GM13977 (cell line): Measurements from ENCODE around the gene RAB3GAP2.
"Not testable (repeated sequence)": the region's sequence is repeated elsewhere in the genome, so short reads cannot be mapped to it uniquely, and the experiment has no call there.

ENCODE experiments used
- DNase-seq: peaks from one replicate; pipeline ENCODE4 v3.0.0; 2012; ENCODE audit warnings: low spot score
- in situ Hi-C: fragments of 300-500 bp; cut with MboI; formaldehyde crosslinking; loops from one replicate; pipeline ENCODE4 v1.12.0; 2022; ENCODE audit warnings: low sequenced_read_pairs, low pct_unique_long_range_greater_than_20kb, mixed read lengths, inconsistent platforms; ENCODE audit not compliant: unreplicated experiment
- TF ChIP-seq, protein P1 (sequence below): IDR thresholded peaks from 2 replicates; pipeline ENCODE4 v1.5.1; 2012; ENCODE audit warnings: mild to moderate bottlenecking, control low read depth; ENCODE audit not compliant: insufficient read depth; ENCODE audit errors: extremely low read depth, missing control alignments

The RAB3GAP2 gene

GRCh38 chr1:220221269-220221668 is 51.0 kb downstream of the RAB3GAP2 start:
- in situ Hi-C loops: no loop called here
- TF ChIP-seq, protein P1, sequence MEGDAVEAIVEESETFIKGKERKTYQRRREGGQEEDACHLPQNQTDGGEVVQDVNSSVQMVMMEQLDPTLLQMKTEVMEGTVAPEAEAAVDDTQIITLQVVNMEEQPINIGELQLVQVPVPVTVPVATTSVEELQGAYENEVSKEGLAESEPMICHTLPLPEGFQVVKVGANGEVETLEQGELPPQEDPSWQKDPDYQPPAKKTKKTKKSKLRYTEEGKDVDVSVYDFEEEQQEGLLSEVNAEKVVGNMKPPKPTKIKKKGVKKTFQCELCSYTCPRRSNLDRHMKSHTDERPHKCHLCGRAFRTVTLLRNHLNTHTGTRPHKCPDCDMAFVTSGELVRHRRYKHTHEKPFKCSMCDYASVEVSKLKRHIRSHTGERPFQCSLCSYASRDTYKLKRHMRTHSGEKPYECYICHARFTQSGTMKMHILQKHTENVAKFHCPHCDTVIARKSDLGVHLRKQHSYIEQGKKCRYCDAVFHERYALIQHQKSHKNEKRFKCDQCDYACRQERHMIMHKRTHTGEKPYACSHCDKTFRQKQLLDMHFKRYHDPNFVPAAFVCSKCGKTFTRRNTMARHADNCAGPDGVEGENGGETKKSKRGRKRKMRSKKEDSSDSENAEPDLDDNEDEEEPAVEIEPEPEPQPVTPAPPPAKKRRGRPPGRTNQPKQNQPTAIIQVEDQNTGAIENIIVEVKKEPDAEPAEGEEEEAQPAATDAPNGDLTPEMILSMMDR: no peak
- no peak for DNase-seq

GRCh38 chr1:220220699-220221040 is 51.6 kb downstream of the RAB3GAP2 start:
- in situ Hi-C loops: not testable (repeated sequence)

GRCh38 chr1:220219865-220220698 is 52.2 kb downstream of the RAB3GAP2 start:
- DNase-seq: peak; percentile 25
- TF ChIP-seq, protein P1: no peak
- in situ Hi-C loops: no loop called here

More at GRCh38 chr1:220220699-220221040, 51.6 kb downstream of the RAB3GAP2 start:
- not testable (repeated sequence) for DNase-seq

- DNase-seq: no peak
- in situ Hi-C loops: no loop called here
- TF ChIP-seq, protein P1: no peak
Measured at GRCh38 chr1:220219136-220219442, 53.2 kb downstream of the RAB3GAP2 start.

GRCh38 chr1:220218397-220219135 is 53.7 kb downstream of the RAB3GAP2 start:
- DNase-seq, in situ Hi-C loops: not testable (repeated sequence)
- TF ChIP-seq, protein P1: peak; percentile 77

DNA sequence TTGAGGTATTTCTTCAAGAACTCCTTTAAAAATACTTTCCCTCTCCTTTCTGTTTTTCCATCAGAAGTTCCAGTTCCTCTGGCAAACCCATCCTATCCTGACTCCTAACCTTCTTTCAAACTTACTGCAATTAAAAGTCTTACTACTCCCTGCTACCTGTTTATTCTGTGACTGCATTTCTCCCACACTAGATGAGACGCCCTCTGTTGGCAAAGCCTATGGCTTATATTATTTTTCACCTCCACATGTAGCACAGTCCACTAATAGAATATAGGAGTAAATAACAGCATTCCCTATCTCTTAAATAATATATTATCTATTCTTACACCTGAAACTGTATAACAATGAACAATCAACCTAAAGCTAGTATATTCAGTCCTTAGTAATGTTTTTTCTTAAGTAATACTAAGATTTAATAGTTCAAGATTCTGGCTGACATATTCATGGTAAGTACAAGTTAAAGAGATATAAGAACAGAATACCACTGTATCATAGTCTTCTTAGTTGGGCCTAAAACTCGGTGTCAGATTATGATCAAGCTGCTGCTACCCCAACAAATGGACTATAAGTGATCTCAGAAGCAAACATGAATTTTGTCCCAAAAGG is 54.8 kb downstream of the RAB3GAP2 start:
- in situ Hi-C loops: no loop called here
- DNase-seq: no peak

More for the DNA sequence above, 54.8 kb downstream of the RAB3GAP2 start:
- TF ChIP-seq, protein P1: peak; percentile 61
